Measurements from ENCODE around the gene BAD. TPM values are rescaled to one million over a fixed set of nuclear protein-coding genes. Genes with fewer than 3 reads are reported as not detected.

BAD gene
- total and polyA plus RNA-seq, 2 of the 13 experiments (the other 11 are each of a cell fraction or from before 2014, with no cell fraction given), result 17.9 to 28.5 TPM

- no peak for TF ChIP-seq ZNF660 (CRISPR knock-in tag; IDR thresholded peaks at IDR 0.05; ENCODE audit: borderline replicate concordance, low read depth)
- no peak for TF ChIP-seq FUBP1 (CRISPR knock-in tag; IDR thresholded peaks at IDR 0.05; ENCODE audit: borderline replicate concordance)
- TF ChIP-seq FOSL1 (CRISPR knock-in tag; IDR thresholded peaks at IDR 0.05; ENCODE audit: borderline replicate concordance), result no peak
- no peak for TF ChIP-seq ZNF75D (CRISPR knock-in tag; IDR thresholded peaks at IDR 0.05; ENCODE audit: borderline replicate concordance)
- no peak for TF ChIP-seq ZSCAN21 (CRISPR knock-in tag; IDR thresholded peaks at IDR 0.05; ENCODE audit: borderline replicate concordance)
- TF ChIP-seq ISX (CRISPR knock-in tag; conservative IDR thresholded peaks at IDR 0.05), result no peak
- TF ChIP-seq ZEB1 (IDR thresholded peaks at IDR 0.05; ENCODE audit: insufficient replicate concordance, low read depth), result no peak
- no peak for TF ChIP-seq SMAD3 (CRISPR knock-in tag; IDR thresholded peaks at IDR 0.05)
- no peak for TF ChIP-seq MZF1 (CRISPR knock-in tag; IDR thresholded peaks at IDR 0.05; ENCODE audit: borderline replicate concordance)
- no peak for TF ChIP-seq ZNF350 (CRISPR knock-in tag; IDR thresholded peaks at IDR 0.05; ENCODE audit: borderline replicate concordance, low read depth)
- no peak for TF ChIP-seq ELF4 (CRISPR knock-in tag; IDR thresholded peaks at IDR 0.05; ENCODE audit: borderline replicate concordance)
- no peak for TF ChIP-seq ZNF17 (CRISPR knock-in tag; IDR thresholded peaks at IDR 0.05)
- no peak for TF ChIP-seq RAD21 (CRISPR knock-in tag; IDR thresholded peaks at IDR 0.05)
- 0 out of 2 replicates have a peak, but pooled peaks have one; percentile 21 for TF ChIP-seq HOXA3 (CRISPR knock-in tag; IDR thresholded peaks at IDR 0.05)
- no peak; the same call in 1 of the 2 replicates for TF ChIP-seq ARNT2 (CRISPR knock-in tag; IDR thresholded peaks at IDR 0.05; ENCODE audit: low read depth)
- no peak for TF ChIP-seq SP140L (CRISPR knock-in tag; IDR thresholded peaks at IDR 0.05; ENCODE audit: borderline replicate concordance)
- no peak for TF ChIP-seq DNMT1 (CRISPR knock-in tag; IDR thresholded peaks at IDR 0.05)
- TF ChIP-seq NFIC (IDR thresholded peaks at IDR 0.05; ENCODE audit: low read length), result no peak
- TF ChIP-seq ZNF710 (CRISPR knock-in tag; IDR thresholded peaks at IDR 0.05; ENCODE audit: borderline replicate concordance), result no peak
- no peak for TF ChIP-seq HOXA5 (CRISPR knock-in tag; IDR thresholded peaks at IDR 0.05)
- peak; percentile 51; the same call in 1 of the 2 replicates for TF ChIP-seq MAZ (IDR thresholded peaks at IDR 0.05; ENCODE audit: borderline replicate concordance, low read depth, low read length)
- TF ChIP-seq MAZ (CRISPR knock-in tag; IDR thresholded peaks at IDR 0.05; ENCODE audit: low read depth), result no peak; the same call in 1 of the 2 replicates
- TF ChIP-seq BCLAF1 (IDR thresholded peaks at IDR 0.05), result no peak
- TF ChIP-seq HNRNPL (IDR thresholded peaks at IDR 0.05; ENCODE audit: low read depth, low read length), result no peak
These were observed 15.4 kb downstream of the BAD start (continued) for GRCh38 chr11:64268893-64269539.
